A549 (cell line): ENCODE data around the gene RFLNA. TPM values are rescaled to one million over a fixed set of nuclear protein-coding genes. Genes with fewer than 3 reads are reported as not detected.

Experiments used
- ATAC-seq, 2 experiments: fragments of 200-7000 bp in 1 of 2; fragments of >200 bp in 1 of 2; cut with Nextera tagmentation in 1 of 2; cut with Tn5 transposase in 1 of 2; 3 replicates each; pipeline versions ENCODE4 v1.8.0 to v1.9.1; 2018 to 2020; ENCODE audit warnings: mild to moderate bottlenecking in 1 of 2, moderate library complexity in 1 of 2
- CTCF ChIA-PET: fragments of 300-600 bp; sonication (Branson Sonifier 250); formaldehyde crosslinking; extraction: SDS; loops from one replicate; lab custom pipeline; 2021; ENCODE audit warnings: antibody characterized with exemption, inconsistent platforms; lab: Yijun Ruan, JAX
- POLR2A ChIA-PET: fragments of 350-600 bp; formaldehyde crosslinking; extraction: SDS; loops from one replicate; lab custom pipeline; 2021; ENCODE audit warnings: antibody characterized with exemption, inconsistent platforms; lab: Yijun Ruan, JAX
- DNase-seq, 2 experiments: peaks; one replicate each; pipeline versions ENCODE4 v3.0.0 to v3.0.0-alpha.2; 2011 to 2016; ENCODE audit warnings: low read depth in 1 of 2, low spot score in 1 of 2
- FAIRE-seq: peaks from 2 replicates; lab custom pipeline; 2011; peaks lifted over from hg19 to GRCh38; lab: Jason Lieb, UNC
- H3K27ac ChIP-seq, 2 experiments: fragments of >200 bp; sonication (Bioruptor Twin); formaldehyde crosslinking; 3 replicates each; pipeline ENCODE4 v1.5.1; 2016 to 2017
- H3K4me1 ChIP-seq: fragments of >200 bp; sonication (Bioruptor Twin); formaldehyde crosslinking; 3 replicates; pipeline ENCODE4 v1.6.1; 2016
- H3K4me2 ChIP-seq: fragments of >200 bp; sonication (Bioruptor Twin); formaldehyde crosslinking; 3 replicates; pipeline ENCODE4 v1.6.1; 2016
- H3K4me3 ChIP-seq: fragments of >200 bp; sonication (Bioruptor Twin); formaldehyde crosslinking; 3 replicates; pipeline ENCODE4 v1.5.1; 2016
- H3K9me3 ChIP-seq: fragments of >200 bp; sonication (Bioruptor Twin); formaldehyde crosslinking; 3 replicates; pipeline ENCODE4 v1.6.1; 2016
- ATOH8 ChIP-seq: fragments of 250-450 bp; sonication (Bioruptor Pico); IDR thresholded peaks from 2 replicates; pipeline ENCODE4 v1.5.0; 2020; ENCODE audit warnings: low read depth, mild to moderate bottlenecking, moderate library complexity
- EHF ChIP-seq: fragments of 250-450 bp; sonication (Bioruptor Pico); IDR thresholded peaks from 2 replicates; pipeline ENCODE4 v1.5.0; 2020; ENCODE audit warnings: mild to moderate bottlenecking
- ESRRA ChIP-seq: fragments of 150-350 bp; IDR thresholded peaks from 2 replicates; pipeline ENCODE4 v1.6.1; 2014; ENCODE audit warnings: mild to moderate bottlenecking, low read length, borderline replicate concordance
- FOXS1 ChIP-seq: fragments of 250-450 bp; sonication (Bioruptor Pico); IDR thresholded peaks from 2 replicates; pipeline ENCODE4 v1.5.0; 2020; ENCODE audit warnings: mild to moderate bottlenecking, moderate library complexity
- HOXA7 ChIP-seq: fragments of 250-450 bp; sonication (Bioruptor Pico); IDR thresholded peaks from 2 replicates; pipeline ENCODE4 v1.5.0; 2020; ENCODE audit warnings: mild to moderate bottlenecking, moderate library complexity
- HOXB5 ChIP-seq: fragments of 250-450 bp; sonication (Bioruptor Pico); IDR thresholded peaks from 2 replicates; pipeline ENCODE4 v1.5.0; 2020; ENCODE audit warnings: mild to moderate bottlenecking, moderate library complexity
- JUN ChIP-seq, 2 experiments: fragments of >200 bp; sonication (Bioruptor Twin); formaldehyde crosslinking; IDR thresholded peaks; 2 replicates in 1 of 2; 3 replicates in 1 of 2; pipeline ENCODE4 v1.6.1; 2016 to 2017
- MAFK ChIP-seq: fragments of 450-650 bp; IDR thresholded peaks from 2 replicates; pipeline ENCODE4 v1.6.1; 2014; ENCODE audit not compliant: partially characterized antibody
- MAX ChIP-seq: IDR thresholded peaks from 2 replicates; pipeline ENCODE4 v1.6.1; 2012
- PBX3 ChIP-seq: IDR thresholded peaks from 2 replicates; pipeline ENCODE4 v1.6.1; 2012
- RAD21 ChIP-seq, 2 experiments: fragments of >200 bp in 1 of 2; sonication (Bioruptor Twin) in 1 of 2; formaldehyde crosslinking in 1 of 2; IDR thresholded peaks in 1 of 2; conservative IDR thresholded peaks in 1 of 2; 2 replicates in 1 of 2; 3 replicates in 1 of 2; pipeline ENCODE4 v1.6.1; 2012 to 2018; ENCODE audit warnings: inconsistent platforms in 1 of 2
- REST ChIP-seq: fragments of 200-600 bp; sonication (generic); IDR thresholded peaks from 2 replicates; pipeline ENCODE4 v1.6.1; 2016; ENCODE audit warnings: antibody characterized with exemption, mild to moderate bottlenecking, moderate library complexity
- SREBF2 ChIP-seq: fragments of 450-650 bp; IDR thresholded peaks from 2 replicates; pipeline ENCODE4 v1.6.1; 2014; ENCODE audit warnings: mild to moderate bottlenecking, moderate library complexity
- TFCP2L1 ChIP-seq: fragments of 250-450 bp; sonication (Bioruptor Pico); IDR thresholded peaks from 2 replicates; pipeline ENCODE4 v1.5.0; 2021; ENCODE audit warnings: mild to moderate bottlenecking
- TP53 ChIP-seq: fragments of 250-450 bp; sonication (Bioruptor Pico); IDR thresholded peaks from 2 replicates; pipeline ENCODE4 v1.5.0; 2021; ENCODE audit warnings: mild to moderate bottlenecking, moderate library complexity
- ZC3H11A ChIP-seq: fragments of 450-650 bp; IDR thresholded peaks from 2 replicates; pipeline ENCODE4 v1.6.1; 2014; ENCODE audit warnings: antibody characterized with exemption, mild to moderate bottlenecking
- ZSCAN20 ChIP-seq: fragments of 250-450 bp; sonication (Bioruptor Pico); IDR thresholded peaks from 2 replicates; pipeline ENCODE4 v1.8.0; 2022; ENCODE audit warnings: mild to moderate bottlenecking, moderate library complexity
- WGBS: methylation state at CpG from one replicate; pipeline ENCODE4 v1.1.6; 2017; ENCODE audit errors: missing lambda C conversion rate; 5-methylcytosine and 5-hydroxymethylcytosine counted together
- polyA plus RNA-seq, 4 experiments: library from polyadenylated mRNA; depleted of rRNA in 3 of 4; stranded (reverse); fragments of >200 nt; fragmentation: RNase III in 1 of 4; extraction: RNeasy Plus Mini Kit Qiagen cat#74134 plus additional on column Dnase treatment in 1 of 4; gene quantifications; 2 replicates in 3 of 4; 3 replicates in 1 of 4; pipeline ENCODE4 v1.2.3, GENCODE V29; 2011 to 2017

The RFLNA gene
- polyA plus RNA-seq, 2 of the 4 experiments (the other 2 are of a cell fraction): not detected

- Histone ChIP-seq H3K9me3 (no peaks in the 10 kb centered on the region), H3K4me2 (no peak overlapping the region), H3K27ac (no peak overlapping the region), H3K4me3 (no peak overlapping the region), H3K4me1 (0 out of 3 replicates have a peak, but pooled peaks cover 3% of the 10 kb centered on the region)
- 97% methylated on average over 12 of the region's 12 CpGs for WGBS
- ATAC-seq: no peak
- no peak for FAIRE-seq
- TF ChIP-seq TFCP2L1 (CRISPR knock-in tag) (no peak), ZC3H11A (no peak), REST (no peak), ATOH8 (CRISPR knock-in tag) (no peak)
- ChIA-PET POLR2A (no interaction called here), CTCF (interaction anchor here (0.7 to 2.2 kb wide), 3 partner anchors 11 to 52 kb away, joined by 3 to 9 read pairs (median 3); no protein-coding TSS in a partner anchor)
- DNase-seq: no peak
These were observed 41.2 kb downstream of the RFLNA start for GRCh38 chr12:124336184-124336437.

- TF ChIP-seq MAX: no peak
- TF ChIP-seq HOXB5: no peak
- 0 out of 5 replicates have a peak, but pooled peaks of 1 of the 2 experiments have one; percentile 13 for TF ChIP-seq JUN (IDR thresholded peaks at IDR 0.05)
- 94% methylated on average over 40 of the region's 40 CpGs for WGBS
- POLR2A ChIA-PET: no interaction called here
- Histone ChIP-seq H3K4me3 (no peak overlapping the region), H3K4me1 (0 out of 3 replicates have a peak, but pooled peaks cover 3% of the 10 kb centered on the region), H3K4me2 (no peak overlapping the region), H3K27ac (no peak overlapping the region), H3K9me3 (no peaks in the 10 kb centered on the region)
- ATAC-seq: peak in 1 of 2 experiments; percentile 2; a peak in 2 of 6 replicates
- no peak for DNase-seq
- FAIRE-seq: no peak
- CTCF ChIA-PET: interaction anchor here (1.2 kb wide), 1 partner anchor 431 kb away, joined by 3 read pairs; no protein-coding TSS in a partner anchor
These were observed 42.0 kb downstream of the RFLNA start for GRCh38 chr12:124336742-124337520.

- H3K4me3 ChIP-seq: no peak overlapping the region
- H3K9me3 ChIP-seq: no peaks in the 10 kb centered on the region
- 89% methylated on average over 14 of the region's 14 CpGs for WGBS
- CTCF ChIA-PET: interaction anchor here (1.2 kb wide), 1 partner anchor 430 kb away, joined by 3 read pairs; no protein-coding TSS in a partner anchor
- peak in 1 of 2 experiments; percentile 22; a peak in 1 of 5 replicates for TF ChIP-seq JUN (IDR thresholded peaks at IDR 0.05)
- TF ChIP-seq EHF (CRISPR knock-in tag): no peak
- TF ChIP-seq SREBF2: no peak
- no peak for TF ChIP-seq TP53 (CRISPR knock-in tag)
- TF ChIP-seq TFCP2L1 (CRISPR knock-in tag): no peak
- no peak for TF ChIP-seq MAFK
- TF ChIP-seq HOXA7: no peak
- no peak for TF ChIP-seq FOXS1 (CRISPR knock-in tag)
- 0 out of 3 replicates have a peak, but pooled peaks cover 3% of the 10 kb centered on the region for H3K4me1 ChIP-seq
- no peak overlapping the region for H3K27ac ChIP-seq
- FAIRE-seq (no peak), DNase-seq (no peak), ATAC-seq (peak in 1 of 2 experiments; percentile 6; a peak in 2 of 6 replicates)
- POLR2A ChIA-PET: no interaction called here
- no peak overlapping the region for H3K4me2 ChIP-seq
These were observed 42.7 kb downstream of the RFLNA start for GRCh38 chr12:124337622-124338021.

- FAIRE-seq: no peak
- Histone ChIP-seq H3K27ac (0 out of 6 replicates have a peak overlapping the region, but pooled peaks of 1 of the 2 experiments have one; percentile 24), H3K9me3 (no peaks in the 10 kb centered on the region)
- peak in 1 of 2 experiments; percentile 42 for DNase-seq
- POLR2A ChIA-PET: no interaction called here
- peak in 1 of 2 experiments; percentile 23; a peak in 3 of 6 replicates for ATAC-seq
- TF ChIP-seq ESRRA (no peak), ZSCAN20 (CRISPR knock-in tag) (no peak), RAD21 (conservative IDR thresholded peaks at IDR 0.05 in 1 of 2, IDR thresholded peaks at IDR 0.05 in 1 of 2) (peak; percentile 14 to 17; a peak in 2 of 5 replicates), PBX3 (0 out of 2 replicates have a peak, but pooled peaks have one; percentile 21)
- TF ChIP-seq, all 56 proteins: peak for 2
- H3K4me3 ChIP-seq: no peak overlapping the region
- WGBS: 92% methylated on average over 6 of the region's 6 CpGs
- H3K4me2 ChIP-seq: no peak overlapping the region
- CTCF ChIA-PET: interaction anchor here (0.9 kb wide), 1 partner anchor 12 kb away, joined by 3 read pairs; no protein-coding TSS in a partner anchor
- H3K4me1 ChIP-seq: 0 out of 3 replicates have a peak, but pooled peaks cover 3% of the 10 kb centered on the region
These were observed 43.6 kb downstream of the RFLNA start for GRCh38 chr12:124338448-124338847.
